B cell (primary cell): ENCODE results near the gene UBE2J2. TPM values are rescaled to one million over a fixed set of nuclear protein-coding genes. Genes with fewer than 3 reads are reported as not detected.

Source experiments
- ATAC-seq: fragments of 200-7000 bp; cut with Tn5 transposase; one replicate; pipeline ENCODE4 v1.10.0; 2021; ENCODE audit warnings: low read depth, mild to moderate bottlenecking, moderate number of reproducible peaks, moderate library complexity
- CTCF ChIA-PET: fragments of 350-600 bp; sonication (Branson Sonifier 250); formaldehyde crosslinking; loops from one replicate; lab custom pipeline; 2021; ENCODE audit warnings: antibody characterized with exemption, inconsistent platforms; lab: Charles Lee
- POLR2A ChIA-PET: fragments of 350-600 bp; sonication (Branson Sonifier 250); formaldehyde crosslinking; loops from one replicate; lab custom pipeline; 2021; ENCODE audit warnings: antibody characterized with exemption; lab: Charles Lee
- DNase-seq: peaks from one replicate; pipeline ENCODE4 v3.0.0; 2013
- H2AFZ ChIP-seq: 2 replicates; pipeline ENCODE4 v1.6.1; 2012; ENCODE audit warnings: mild to moderate bottlenecking, low read depth, low read length; ENCODE audit not compliant: insufficient read depth, poor library complexity, severe bottlenecking
- H3K27ac ChIP-seq, 2 donors: 1 replicate in 1 of 2; 2 replicates in 1 of 2; pipeline ENCODE4 v1.5.1; 2012 to 2013; ENCODE audit warnings: low read length in 2 of 2, mild to moderate bottlenecking in 2 of 2, moderate library complexity in 1 of 2
- H3K27me3 ChIP-seq, 4 experiments: fragments of 200-600 bp in 1 of 4; sonication (generic) in 1 of 4; replicated peaks in 1 of 4; 1 replicate in 2 of 4; 2 replicates in 2 of 4; pipeline versions ENCODE4 v1.6.1 to v1.7.0; 2013 to 2016; ENCODE audit warnings: low read length in 3 of 4, mild to moderate bottlenecking in 2 of 4, mixed read lengths in 1 of 4, moderate library complexity in 1 of 4; ENCODE audit not compliant: insufficient read depth in 4 of 4, control insufficient read depth in 3 of 4; ENCODE audit errors: control extremely low read depth in 1 of 4
- H3K36me3 ChIP-seq, 2 experiments: replicated peaks in 1 of 2; 1 replicate in 1 of 2; 2 replicates in 1 of 2; pipeline versions ENCODE4 v1.6.1 to v1.7.1; 2013; ENCODE audit warnings: low read length in 1 of 2; ENCODE audit not compliant: insufficient read depth in 2 of 2, control insufficient read depth in 1 of 2; ENCODE audit errors: control extremely low read depth in 1 of 2, extremely low read depth in 1 of 2
- H3K4me1 ChIP-seq, 2 donors: fragments of 200-600 bp in 1 of 2; sonication (generic) in 1 of 2; 1 replicate in 1 of 2; 2 replicates in 1 of 2; pipeline versions ENCODE4 v1.5.1 to v1.6.1; 2013 to 2017; ENCODE audit warnings: low read length in 2 of 2; ENCODE audit not compliant: control insufficient read depth in 2 of 2, insufficient read depth in 2 of 2
- H3K4me2 ChIP-seq: replicated peaks from 2 replicates; pipeline ENCODE3; 2012; ENCODE audit warnings: mild to moderate bottlenecking, low read depth, low read length; ENCODE audit not compliant: poor library complexity, severe bottlenecking
- H3K4me3 ChIP-seq, 5 experiments: fragments of 200-600 bp in 1 of 5; sonication (generic) in 1 of 5; 1 replicate in 3 of 5; 2 replicates in 2 of 5; pipeline versions ENCODE4 v1.5.1 to v1.7.0; 2011 to 2016; ENCODE audit warnings: low read length in 4 of 5, mild to moderate bottlenecking in 4 of 5, low read depth in 2 of 5, control low read depth in 1 of 5, moderate library complexity in 1 of 5; ENCODE audit not compliant: insufficient read depth in 1 of 5; ENCODE audit errors: control extremely low read depth in 1 of 5, extremely low read depth in 1 of 5
- H3K79me2 ChIP-seq: fragments of 200-600 bp; sonication (generic); one replicate; pipeline ENCODE4 v1.6.0; 2016; ENCODE audit warnings: low read length; ENCODE audit not compliant: control insufficient read depth, insufficient read depth
- H3K9ac ChIP-seq: fragments of 200-600 bp; sonication (generic); 2 replicates; pipeline ENCODE4 v1.6.1; 2017; ENCODE audit warnings: mild to moderate bottlenecking, low read length, moderate library complexity
- H3K9me3 ChIP-seq, 3 donors: one replicate each; pipeline versions ENCODE4 v1.6.1 to v1.7.1; 2013; ENCODE audit warnings: low read length in 2 of 3; ENCODE audit not compliant: control insufficient read depth in 2 of 3, insufficient read depth in 1 of 3; ENCODE audit errors: control extremely low read depth in 1 of 3
- H4K20me1 ChIP-seq: 2 replicates; pipeline ENCODE4 v1.6.0; 2012; ENCODE audit warnings: mild to moderate bottlenecking, low read length; ENCODE audit not compliant: insufficient read depth, control insufficient read depth, poor library complexity, severe bottlenecking
- H3K27ac Mint-ChIP-seq: one replicate; pipeline ENCODE4 v1.8.0; 2021; ENCODE audit warnings: mixed read lengths
- H3K27me3 Mint-ChIP-seq: one replicate; pipeline ENCODE4 v1.8.0; 2021; ENCODE audit warnings: mixed read lengths
- H3K4me1 Mint-ChIP-seq: one replicate; pipeline ENCODE4 v1.8.0; 2021; ENCODE audit warnings: mixed read lengths
- H3K4me3 Mint-ChIP-seq: one replicate; pipeline ENCODE4 v1.8.0; 2021; ENCODE audit warnings: mixed read lengths
- H3K9me3 Mint-ChIP-seq: one replicate; pipeline ENCODE4 v1.8.0; 2022; ENCODE audit warnings: mixed read lengths; ENCODE audit not compliant: insufficient read depth
- CTCF ChIP-seq: fragments of 200-600 bp; IDR thresholded peaks from one replicate; pipeline ENCODE4 v1.8.0; 2022; ENCODE audit warnings: antibody characterized with exemption, mild to moderate bottlenecking
- EZH2 ChIP-seq: IDR thresholded peaks from 2 replicates; pipeline ENCODE4 v1.6.1; 2012; ENCODE audit warnings: borderline replicate concordance, low read depth, mild to moderate bottlenecking, moderate library complexity, low read length; ENCODE audit not compliant: insufficient read depth, poor library complexity, severe bottlenecking
- WGBS: methylation state at CpG from one replicate; pipeline ENCODE4 v1.1.5; 2013; ENCODE audit warnings: missing lambda C conversion rate; ENCODE audit not compliant: insufficient coverage; 5-methylcytosine and 5-hydroxymethylcytosine counted together
- intact Hi-C: fragments of 100-400 bp; cut with micrococcal nuclease; formaldehyde crosslinking; loops from one replicate; pipeline ENCODE4 v1.10.0; 2022
- polyA plus RNA-seq: library from polyadenylated mRNA; depleted of rRNA; stranded (reverse); fragments of >200 nt; gene quantifications from 2 replicates; pipeline ENCODE4 v1.2.3, GENCODE V29; 2012
- small RNA-seq: library from RNA; depleted of rRNA; stranded (forward); fragments of <200 nt; gene quantifications from one replicate; pipeline ENCODE3, GENCODE V24; 2012; ENCODE audit warnings: low replicate concordance, low read depth; ENCODE audit not compliant: insufficient read length
- total RNA-seq, 2 donors: library from RNA; stranded (reverse); fragments of 120-200 nt in 1 of 2; gene quantifications; 1 replicate in 1 of 2; 2 replicates in 1 of 2; pipeline versions ENCODE4 v1.2.3 to v1.2.4, GENCODE V29; 2013 to 2022

Gene UBE2J2
- total and polyA plus RNA-seq, 2 donors (not counting 1 experiment from before 2014, with no cell fraction given), result 40.1 to 115 TPM

- Histone ChIP-seq H3K36me3 (no peaks in the 10 kb centered on the region), H3K4me3 (no peak overlapping the region), H3K9me3 (peaks cover 0 to 23% (median 0%) of the 10 kb centered on the region in 3 donors), H3K27ac (no peak overlapping the region), H3K4me2 (no peak overlapping the region), H3K79me2 (no peaks in the 10 kb centered on the region), H3K4me1 (peaks cover 49 to 50% of the 10 kb centered on the region in 2 donors), H3K27me3 (peaks cover 0 to 48% (median 17%) of the 10 kb centered on the region in 4 experiments), H2AFZ (no peak overlapping the region), H3K9ac (no peak overlapping the region), H4K20me1 (no peaks in the 10 kb centered on the region)
- CTCF ChIA-PET, result interaction anchor here (4.9 kb wide), 1 partner anchor 82 kb away, joined by 39 read pairs; no protein-coding TSS in a partner anchor
- Mint-ChIP-seq H3K27me3 (peaks cover 9% of the 10 kb centered on the region), H3K27ac (no peak overlapping the region), H3K4me1 (peaks cover 32% of the 10 kb centered on the region), H3K4me3 (peak overlapping the region; percentile 19), H3K9me3 (no peaks in the 10 kb centered on the region)
- TF ChIP-seq EZH2 (no peak), CTCF (no peak)
- DNase-seq, result peak; percentile 38
- intact Hi-C loops, result loop anchor here (10.0 kb wide), 1 partner anchor 170 kb away; no protein-coding TSS in a partner anchor
- POLR2A ChIA-PET, result no interaction called here
- ATAC-seq, result no peak
- WGBS, result 96% methylated on average over 4 of the region's 8 CpGs
Measured at GRCh38 chr1:1204425-1204920, 69.2 kb downstream of the UBE2J2 start.

Small RNA genes lying within 50 kb of the gene (small RNA-seq; reads per million reads assigned to genes)
- not detected for gene MIR6726

Other genes with a start within 250 kb of the UBE2J2 start
- gene RNF223, start 199.5 kb downstream of the UBE2J2 start, total RNA-seq, result not detected in 2 replicates
- gene RNF223, start 199.5 kb downstream of the UBE2J2 start, polyA plus RNA-seq, result not detected in 2 replicates
- 23.0 and 25.3 TPM in 2 replicates for gene C1orf159, start 157.8 kb downstream of the UBE2J2 start, total RNA-seq
- gene C1orf159, start 157.8 kb downstream of the UBE2J2 start, polyA plus RNA-seq, result 25.6 and 29.6 TPM in 2 replicates
- 0.37 and 0.61 TPM in 2 replicates for gene TTLL10, start 100.0 kb downstream of the UBE2J2 start, total RNA-seq
- 0.37 and 0.45 TPM in 2 replicates for gene TTLL10, start 100.0 kb downstream of the UBE2J2 start, polyA plus RNA-seq
- 33.5 and 38.1 TPM in 2 replicates for gene TNFRSF18, start 67.3 kb downstream of the UBE2J2 start, total RNA-seq
- 10.1 and 25.2 TPM in 2 replicates for gene TNFRSF18, start 67.3 kb downstream of the UBE2J2 start, polyA plus RNA-seq
- gene TNFRSF4, start 59.7 kb downstream of the UBE2J2 start, total RNA-seq, result 1.8 and 2.3 TPM in 2 replicates
- 0.63 and 1.9 TPM in 2 replicates for gene TNFRSF4, start 59.7 kb downstream of the UBE2J2 start, polyA plus RNA-seq
- 143 and 151 TPM in 2 replicates for gene SDF4, start 41.9 kb downstream of the UBE2J2 start, total RNA-seq
- gene SDF4, start 41.9 kb downstream of the UBE2J2 start, polyA plus RNA-seq, result 100 and 104 TPM in 2 replicates
- 21.0 TPM in 2 replicates for gene B3GALT6, start 41.6 kb downstream of the UBE2J2 start, total RNA-seq
- 4.7 and 5.9 TPM in 2 replicates for gene B3GALT6, start 41.6 kb downstream of the UBE2J2 start, polyA plus RNA-seq
- 3.2 and 6.1 TPM in 2 replicates for gene C1QTNF12, start 27.1 kb downstream of the UBE2J2 start, total RNA-seq
- gene C1QTNF12, start 27.1 kb downstream of the UBE2J2 start, polyA plus RNA-seq, result 1.2 and 1.8 TPM in 2 replicates
- gene SCNN1D, start 6.6 kb upstream of the UBE2J2 start, total RNA-seq, result 7.3 and 10.6 TPM in 2 replicates
- 14.7 and 21.3 TPM in 2 replicates for gene SCNN1D, start 6.6 kb upstream of the UBE2J2 start, polyA plus RNA-seq
- 40.7 and 49.1 TPM in 2 replicates for gene ACAP3, start 34.1 kb upstream of the UBE2J2 start, total RNA-seq
- gene ACAP3, start 34.1 kb upstream of the UBE2J2 start, polyA plus RNA-seq, result 124 and 126 TPM in 2 replicates
- gene PUSL1, start 34.7 kb upstream of the UBE2J2 start, total RNA-seq, result 15.7 and 17.9 TPM in 2 replicates
- 21.3 and 25.8 TPM in 2 replicates for gene PUSL1, start 34.7 kb upstream of the UBE2J2 start, polyA plus RNA-seq
- 149 and 167 TPM in 2 replicates for gene INTS11, start 50.8 kb upstream of the UBE2J2 start, total RNA-seq
- gene INTS11, start 50.8 kb upstream of the UBE2J2 start, polyA plus RNA-seq, result 245 and 279 TPM in 2 replicates
- 18.8 and 21.6 TPM in 2 replicates for gene CPTP, start 50.9 kb upstream of the UBE2J2 start, total RNA-seq
- gene CPTP, start 50.9 kb upstream of the UBE2J2 start, polyA plus RNA-seq, result 8.0 and 17.1 TPM in 2 replicates
- 4.0 and 4.1 TPM in 2 replicates for gene TAS1R3, start 57.4 kb upstream of the UBE2J2 start, total RNA-seq
- 5.7 and 11.7 TPM in 2 replicates for gene TAS1R3, start 57.4 kb upstream of the UBE2J2 start, polyA plus RNA-seq
- 46.1 and 48.2 TPM in 2 replicates for gene DVL1, start 75.6 kb upstream of the UBE2J2 start, total RNA-seq
- 46.0 and 53.5 TPM in 2 replicates for gene DVL1, start 75.6 kb upstream of the UBE2J2 start, polyA plus RNA-seq
- not detected in 2 replicates for gene MXRA8, start 84.7 kb upstream of the UBE2J2 start, total RNA-seq
- gene MXRA8, start 84.7 kb upstream of the UBE2J2 start, polyA plus RNA-seq, result 0.10 and 0.25 TPM in 2 replicates
- 61.7 and 67.0 TPM in 2 replicates for gene AURKAIP1, start 101.4 kb upstream of the UBE2J2 start, total RNA-seq
- 47.3 and 61.1 TPM in 2 replicates for gene AURKAIP1, start 101.4 kb upstream of the UBE2J2 start, polyA plus RNA-seq
- 347 and 367 TPM in 2 replicates for gene CCNL2, start 125.5 kb upstream of the UBE2J2 start, total RNA-seq
- 263 and 333 TPM in 2 replicates for gene CCNL2, start 125.5 kb upstream of the UBE2J2 start, polyA plus RNA-seq
- 119 and 129 TPM in 2 replicates for gene MRPL20, start 133.4 kb upstream of the UBE2J2 start, total RNA-seq
- gene MRPL20, start 133.4 kb upstream of the UBE2J2 start, polyA plus RNA-seq, result 55.9 and 59.3 TPM in 2 replicates
- not detected in 2 replicates for gene ANKRD65, start 147.4 kb upstream of the UBE2J2 start, total RNA-seq
- gene ANKRD65, start 147.4 kb upstream of the UBE2J2 start, polyA plus RNA-seq, result 0.12 TPM in 1 of 2 replicates, not detected in the other
- not detected in 2 replicates for gene VWA1, start 161.8 kb upstream of the UBE2J2 start, total RNA-seq
- 0.09 TPM in 1 of 2 replicates, not detected in the other for gene VWA1, start 161.8 kb upstream of the UBE2J2 start, polyA plus RNA-seq
- gene ATAD3C, start 175.8 kb upstream of the UBE2J2 start, total RNA-seq, result 0.20 and 0.56 TPM in 2 replicates
- gene ATAD3C, start 175.8 kb upstream of the UBE2J2 start, polyA plus RNA-seq, result 1.1 TPM in 2 replicates
- gene ATAD3B, start 197.9 kb upstream of the UBE2J2 start, total RNA-seq, result 51.4 and 51.5 TPM in 2 replicates
- 50.9 and 62.0 TPM in 2 replicates for gene ATAD3B, start 197.9 kb upstream of the UBE2J2 start, polyA plus RNA-seq
- 17.5 and 22.9 TPM in 2 replicates for gene ATAD3A, start 238.3 kb upstream of the UBE2J2 start, total RNA-seq
- gene ATAD3A, start 238.3 kb upstream of the UBE2J2 start, polyA plus RNA-seq, result 17.8 and 18.2 TPM in 2 replicates